ENCODE measurements around the gene EDNRB.

EDNRB gene

DNA sequence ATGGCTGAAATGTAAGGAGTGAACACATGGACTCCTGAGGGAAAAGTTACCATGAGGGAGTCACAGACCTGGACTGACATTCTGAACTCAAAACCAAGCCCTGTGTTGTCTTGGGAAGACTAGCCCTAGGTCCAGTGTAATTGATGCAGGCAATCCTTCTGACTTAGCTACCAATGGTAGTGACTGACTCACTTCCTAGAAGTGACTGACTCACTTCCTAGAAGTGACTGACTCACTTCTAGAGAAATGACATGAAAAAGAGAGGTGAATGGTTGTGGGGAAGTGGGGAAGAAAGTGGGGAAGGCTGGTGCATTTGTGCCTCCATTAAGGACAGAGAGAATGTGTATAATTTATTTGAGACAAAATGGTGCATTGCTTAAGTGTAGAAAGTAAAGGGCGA is 49.9 kb downstream of the EDNRB start:
- H3K9me3 ChIP-seq (ENCODE audit: severe bottlenecking): no peaks in the 10 kb centered on the region
- TF ChIP-seq, protein P1, sequence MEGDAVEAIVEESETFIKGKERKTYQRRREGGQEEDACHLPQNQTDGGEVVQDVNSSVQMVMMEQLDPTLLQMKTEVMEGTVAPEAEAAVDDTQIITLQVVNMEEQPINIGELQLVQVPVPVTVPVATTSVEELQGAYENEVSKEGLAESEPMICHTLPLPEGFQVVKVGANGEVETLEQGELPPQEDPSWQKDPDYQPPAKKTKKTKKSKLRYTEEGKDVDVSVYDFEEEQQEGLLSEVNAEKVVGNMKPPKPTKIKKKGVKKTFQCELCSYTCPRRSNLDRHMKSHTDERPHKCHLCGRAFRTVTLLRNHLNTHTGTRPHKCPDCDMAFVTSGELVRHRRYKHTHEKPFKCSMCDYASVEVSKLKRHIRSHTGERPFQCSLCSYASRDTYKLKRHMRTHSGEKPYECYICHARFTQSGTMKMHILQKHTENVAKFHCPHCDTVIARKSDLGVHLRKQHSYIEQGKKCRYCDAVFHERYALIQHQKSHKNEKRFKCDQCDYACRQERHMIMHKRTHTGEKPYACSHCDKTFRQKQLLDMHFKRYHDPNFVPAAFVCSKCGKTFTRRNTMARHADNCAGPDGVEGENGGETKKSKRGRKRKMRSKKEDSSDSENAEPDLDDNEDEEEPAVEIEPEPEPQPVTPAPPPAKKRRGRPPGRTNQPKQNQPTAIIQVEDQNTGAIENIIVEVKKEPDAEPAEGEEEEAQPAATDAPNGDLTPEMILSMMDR (IDR thresholded peaks at IDR 0.05; ENCODE audit: poor library complexity, severe bottlenecking): no peak
- no peaks in the 10 kb centered on the region for H3K36me3 ChIP-seq (ENCODE audit: low read depth)

GRCh38 chr13:77866971-77867370 is 51.7 kb downstream of the EDNRB start:
- Histone ChIP-seq H3K4me1 (ENCODE audit: insufficient read depth, poor library complexity, severe bottlenecking) (no peaks in the 10 kb centered on the region), H3K27ac (ENCODE audit: poor library complexity, severe bottlenecking) (no peak overlapping the region), H3K9me3 (ENCODE audit: severe bottlenecking) (no peaks in the 10 kb centered on the region), H3K27me3 (ENCODE audit: insufficient read depth, poor library complexity, severe bottlenecking) (no peaks in the 10 kb centered on the region), H3K36me3 (ENCODE audit: low read depth) (no peaks in the 10 kb centered on the region), H3K4me3 (ENCODE audit: severe bottlenecking) (no peak overlapping the region)
- ATAC-seq (ENCODE audit: low read depth) (no peak), DNase-seq (ENCODE audit: low spot score) (no peak)
- TF ChIP-seq, protein P1 (IDR thresholded peaks at IDR 0.05; ENCODE audit: poor library complexity, severe bottlenecking): no peak

More for the DNA sequence above, 49.9 kb downstream of the EDNRB start:
- Histone ChIP-seq H3K27ac (ENCODE audit: poor library complexity, severe bottlenecking) (no peak overlapping the region), H3K4me1 (ENCODE audit: insufficient read depth, poor library complexity, severe bottlenecking) (no peaks in the 10 kb centered on the region), H3K27me3 (ENCODE audit: insufficient read depth, poor library complexity, severe bottlenecking) (no peaks in the 10 kb centered on the region), H3K4me3 (ENCODE audit: severe bottlenecking) (no peak overlapping the region)
- DNase-seq (ENCODE audit: low spot score): no peak
- no peak for ATAC-seq (ENCODE audit: low read depth)

DNA sequence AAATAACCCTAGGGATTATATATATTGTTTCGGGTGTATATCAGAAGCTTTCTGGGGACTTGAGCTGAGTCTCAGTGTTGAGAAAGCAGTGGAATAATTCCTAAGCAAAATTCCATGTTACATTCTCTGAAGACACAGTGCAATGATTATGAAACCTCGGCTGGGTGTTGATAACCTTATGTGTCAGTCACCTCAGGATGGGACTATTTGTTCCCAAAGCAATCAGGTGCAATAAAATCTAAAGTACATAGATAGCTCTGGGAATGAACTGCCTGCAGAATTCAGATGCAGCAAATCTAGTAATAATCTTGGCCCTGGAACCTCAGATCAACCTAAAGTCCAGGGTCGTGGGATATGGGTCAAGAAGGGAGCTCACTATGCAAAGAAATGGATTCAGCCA is 53.0 kb downstream of the EDNRB start:
- no peak for DNase-seq (ENCODE audit: low spot score)
- TF ChIP-seq, protein P1 (IDR thresholded peaks at IDR 0.05; ENCODE audit: poor library complexity, severe bottlenecking): no peak

GRCh38 chr13:77863144-77863543 is 55.5 kb downstream of the EDNRB start:
- no peak for ATAC-seq (ENCODE audit: low read depth)

More for the DNA sequence above, 53.0 kb downstream of the EDNRB start:
- H3K36me3 ChIP-seq (ENCODE audit: low read depth): no peaks in the 10 kb centered on the region
- H3K4me3 ChIP-seq (ENCODE audit: severe bottlenecking): no peak overlapping the region
- H3K9me3 ChIP-seq (ENCODE audit: severe bottlenecking): no peaks in the 10 kb centered on the region
- no peak for ATAC-seq (ENCODE audit: low read depth)
- no peaks in the 10 kb centered on the region for H3K4me1 ChIP-seq (ENCODE audit: insufficient read depth, poor library complexity, severe bottlenecking)
- H3K27ac ChIP-seq (ENCODE audit: poor library complexity, severe bottlenecking): no peak overlapping the region
- no peaks in the 10 kb centered on the region for H3K27me3 ChIP-seq (ENCODE audit: insufficient read depth, poor library complexity, severe bottlenecking)

GRCh38 chr13:77861741-77862140 is 56.9 kb downstream of the EDNRB start:
- H3K4me1 ChIP-seq (ENCODE audit: insufficient read depth, poor library complexity, severe bottlenecking): no peaks in the 10 kb centered on the region
- H3K9me3 ChIP-seq (ENCODE audit: severe bottlenecking): no peaks in the 10 kb centered on the region
- H3K4me3 ChIP-seq (ENCODE audit: severe bottlenecking): no peak overlapping the region
- no peak overlapping the region for H3K27ac ChIP-seq (ENCODE audit: poor library complexity, severe bottlenecking)
- H3K27me3 ChIP-seq (ENCODE audit: insufficient read depth, poor library complexity, severe bottlenecking): no peaks in the 10 kb centered on the region
- no peak for DNase-seq (ENCODE audit: low spot score)
- H3K36me3 ChIP-seq (ENCODE audit: low read depth): no peaks in the 10 kb centered on the region
- TF ChIP-seq, protein P1 (IDR thresholded peaks at IDR 0.05; ENCODE audit: poor library complexity, severe bottlenecking): no peak
- ATAC-seq (ENCODE audit: low read depth): no peak

More at GRCh38 chr13:77863144-77863543, 55.5 kb downstream of the EDNRB start:
- no peaks in the 10 kb centered on the region for H3K36me3 ChIP-seq (ENCODE audit: low read depth)
- no peaks in the 10 kb centered on the region for H3K27me3 ChIP-seq (ENCODE audit: insufficient read depth, poor library complexity, severe bottlenecking)
- H3K9me3 ChIP-seq (ENCODE audit: severe bottlenecking): no peaks in the 10 kb centered on the region
- no peak for DNase-seq (ENCODE audit: low spot score)
- no peaks in the 10 kb centered on the region for H3K4me1 ChIP-seq (ENCODE audit: insufficient read depth, poor library complexity, severe bottlenecking)
- TF ChIP-seq, protein P1 (IDR thresholded peaks at IDR 0.05; ENCODE audit: poor library complexity, severe bottlenecking): no peak
- no peak overlapping the region for H3K4me3 ChIP-seq (ENCODE audit: severe bottlenecking)
- H3K27ac ChIP-seq (ENCODE audit: poor library complexity, severe bottlenecking): no peak overlapping the region

All from RWPE2 (cell line).